ENCODE results near the gene BET1. TPM values are rescaled to one million over a fixed set of nuclear protein-coding genes. Genes with fewer than 3 reads are reported as not detected.

The BET1 gene
- total RNA-seq, 4 donors from 2014 or later: 12.7 to 37.0 (median 14.2) TPM

GRCh38 chr7:94048755-94049154 lies 44.6 kb upstream of the BET1 start:
- TF ChIP-seq CTCF (IDR thresholded peaks at IDR 0.05) (no peak), POLR2A (IDR thresholded peaks at IDR 0.05) (no peak), EP300 (IDR thresholded peaks at IDR 0.05) (no peak), POLR2AphosphoS5 (IDR thresholded peaks at IDR 0.05) (no peak)
- no peak overlapping the region for H3K4me3 ChIP-seq
- no peaks in the 10 kb centered on the region for H3K36me3 ChIP-seq
- no peak overlapping the region for H3K27ac ChIP-seq
- WGBS: 85% methylated on average over 2 of the region's 2 CpGs
- H3K4me1 ChIP-seq: no peaks in the 10 kb centered on the region
- no peak for DNase-seq (ENCODE audit: low spot score in 2 of 2)
- H3K9me3 ChIP-seq: no peaks in the 10 kb centered on the region
- H3K27me3 ChIP-seq: no peaks in the 10 kb centered on the region

DNA sequence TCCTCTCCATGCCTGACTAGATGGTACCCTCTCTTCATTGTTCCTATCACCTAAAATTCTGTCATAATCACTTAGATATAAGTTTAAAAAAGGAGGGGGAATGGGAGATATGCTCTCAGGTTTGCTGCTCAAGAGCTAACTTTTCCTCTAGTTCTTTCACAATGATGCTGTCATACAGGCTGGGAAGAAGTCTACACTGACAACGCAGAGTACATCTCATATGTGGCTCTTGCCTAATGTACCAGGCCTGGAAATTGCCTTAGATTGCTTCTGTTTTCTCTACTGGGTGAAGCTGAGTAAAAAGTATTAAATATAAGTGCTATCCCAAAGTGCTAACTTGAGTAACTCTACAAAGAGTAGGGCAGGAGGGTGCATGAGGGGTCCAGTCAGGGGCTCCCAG lies 43.8 kb upstream of the BET1 start:
- no peak for DNase-seq (ENCODE audit: low spot score in 2 of 2)
- Histone ChIP-seq H3K9me3 (no peaks in the 10 kb centered on the region), H3K27me3 (no peaks in the 10 kb centered on the region), H3K4me3 (no peak overlapping the region), H3K27ac (no peak overlapping the region), H3K4me1 (no peaks in the 10 kb centered on the region), H3K36me3 (no peaks in the 10 kb centered on the region)
- WGBS: 86% methylated on average over 1 of the region's 1 CpG
- TF ChIP-seq POLR2A (IDR thresholded peaks at IDR 0.05): no peak
- no peak for TF ChIP-seq EP300 (IDR thresholded peaks at IDR 0.05)
- no peak for TF ChIP-seq POLR2AphosphoS5 (IDR thresholded peaks at IDR 0.05)
- TF ChIP-seq CTCF (IDR thresholded peaks at IDR 0.05): no peak

GRCh38 chr7:94045581-94045980 lies 41.4 kb upstream of the BET1 start:
- H3K27ac ChIP-seq: no peak overlapping the region
- H3K27me3 ChIP-seq: no peaks in the 10 kb centered on the region
- H3K36me3 ChIP-seq: no peaks in the 10 kb centered on the region
- no peaks in the 10 kb centered on the region for H3K9me3 ChIP-seq
- H3K4me1 ChIP-seq: no peaks in the 10 kb centered on the region
- no peak for DNase-seq (ENCODE audit: low spot score in 2 of 2)
- H3K4me3 ChIP-seq: no peak overlapping the region
- TF ChIP-seq EP300 (IDR thresholded peaks at IDR 0.05): no peak
- no peak for TF ChIP-seq POLR2A (IDR thresholded peaks at IDR 0.05)
- no peak for TF ChIP-seq POLR2AphosphoS5 (IDR thresholded peaks at IDR 0.05)
- no peak for TF ChIP-seq CTCF (IDR thresholded peaks at IDR 0.05)
- 66% methylated on average over 2 of the region's 2 CpGs for WGBS

DNA sequence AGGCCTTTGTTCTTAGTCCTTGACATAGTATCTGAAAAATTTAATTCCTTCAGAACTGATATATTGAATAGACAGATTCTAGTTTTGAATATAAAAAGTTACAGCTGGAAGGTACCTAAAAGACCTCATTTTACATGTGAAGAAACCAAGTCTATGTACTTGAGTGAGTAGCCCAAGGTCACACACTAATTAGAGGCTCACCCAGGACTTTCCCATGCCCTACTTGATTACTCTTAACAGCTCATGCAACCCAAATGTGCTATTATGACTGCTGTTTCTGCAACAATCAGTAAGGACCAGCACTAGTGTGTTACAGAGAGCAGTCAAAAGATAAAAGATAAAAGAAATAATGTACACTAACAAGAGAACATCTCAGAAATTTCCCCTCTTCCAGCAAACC lies 40.7 kb upstream of the BET1 start:
- no peaks in the 10 kb centered on the region for H3K9me3 ChIP-seq
- TF ChIP-seq EP300 (IDR thresholded peaks at IDR 0.05) (no peak), CTCF (IDR thresholded peaks at IDR 0.05) (no peak), POLR2A (IDR thresholded peaks at IDR 0.05) (no peak), POLR2AphosphoS5 (IDR thresholded peaks at IDR 0.05) (no peak)
- no peaks in the 10 kb centered on the region for H3K27me3 ChIP-seq
- DNase-seq (ENCODE audit: low spot score in 2 of 2): no peak
- no peaks in the 10 kb centered on the region for H3K36me3 ChIP-seq
- no peak overlapping the region for H3K4me3 ChIP-seq
- no peak overlapping the region for H3K27ac ChIP-seq
- no peaks in the 10 kb centered on the region for H3K4me1 ChIP-seq

DNA sequence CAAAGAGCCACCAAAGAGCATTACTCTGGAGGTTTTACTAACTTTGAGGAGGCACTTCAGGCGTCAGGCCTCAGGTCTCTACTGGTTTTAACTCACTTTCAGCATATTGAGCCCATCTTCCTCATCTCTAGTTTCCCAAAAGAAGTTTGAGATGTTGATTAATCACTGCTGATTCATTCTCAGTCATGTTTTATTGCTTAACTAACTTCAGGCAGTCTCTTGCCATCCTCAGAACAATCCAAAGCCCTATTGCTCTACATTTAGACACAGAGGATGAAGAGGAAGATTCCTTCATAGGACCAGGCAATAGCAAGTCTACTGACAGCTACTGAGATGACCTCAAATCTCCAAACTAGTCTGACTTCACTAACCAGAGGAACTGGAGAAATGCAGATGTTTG lies 39.1 kb upstream of the BET1 start:
- Histone ChIP-seq H3K27ac (no peak overlapping the region), H3K4me1 (no peaks in the 10 kb centered on the region), H3K9me3 (no peaks in the 10 kb centered on the region), H3K4me3 (no peak overlapping the region), H3K27me3 (no peaks in the 10 kb centered on the region), H3K36me3 (no peaks in the 10 kb centered on the region)
- WGBS: 70% methylated on average over 1 of the region's 1 CpG
- no peak for DNase-seq (ENCODE audit: low spot score in 2 of 2)
- no peak for TF ChIP-seq POLR2A (IDR thresholded peaks at IDR 0.05)
- no peak for TF ChIP-seq EP300 (IDR thresholded peaks at IDR 0.05)
- TF ChIP-seq CTCF (IDR thresholded peaks at IDR 0.05): no peak
- no peak for TF ChIP-seq POLR2AphosphoS5 (IDR thresholded peaks at IDR 0.05)

All from suprapubic skin (tissue), 4 donors.